HG02885 (cell line): ENCODE results near the gene IL1R2.

Experiments used
- ATAC-seq: cut with Tn5 transposase; IDR thresholded peaks from one replicate; pipeline ENCODE4 v1.9.1; 2021; ENCODE audit warnings: mild to moderate bottlenecking; ENCODE audit not compliant: unreplicated experiment, poor library complexity

The IL1R2 gene, protein sequence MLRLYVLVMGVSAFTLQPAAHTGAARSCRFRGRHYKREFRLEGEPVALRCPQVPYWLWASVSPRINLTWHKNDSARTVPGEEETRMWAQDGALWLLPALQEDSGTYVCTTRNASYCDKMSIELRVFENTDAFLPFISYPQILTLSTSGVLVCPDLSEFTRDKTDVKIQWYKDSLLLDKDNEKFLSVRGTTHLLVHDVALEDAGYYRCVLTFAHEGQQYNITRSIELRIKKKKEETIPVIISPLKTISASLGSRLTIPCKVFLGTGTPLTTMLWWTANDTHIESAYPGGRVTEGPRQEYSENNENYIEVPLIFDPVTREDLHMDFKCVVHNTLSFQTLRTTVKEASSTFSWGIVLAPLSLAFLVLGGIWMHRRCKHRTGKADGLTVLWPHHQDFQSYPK

GRCh38 chr2:101991721-101992145 lies at the start of gene IL1R2:
Gene IL1R2 (plus strand): TSS chr2:101991960. CDS start chr2:102008576, 16,616 bp downstream.
- no peak for ATAC-seq

DNA sequence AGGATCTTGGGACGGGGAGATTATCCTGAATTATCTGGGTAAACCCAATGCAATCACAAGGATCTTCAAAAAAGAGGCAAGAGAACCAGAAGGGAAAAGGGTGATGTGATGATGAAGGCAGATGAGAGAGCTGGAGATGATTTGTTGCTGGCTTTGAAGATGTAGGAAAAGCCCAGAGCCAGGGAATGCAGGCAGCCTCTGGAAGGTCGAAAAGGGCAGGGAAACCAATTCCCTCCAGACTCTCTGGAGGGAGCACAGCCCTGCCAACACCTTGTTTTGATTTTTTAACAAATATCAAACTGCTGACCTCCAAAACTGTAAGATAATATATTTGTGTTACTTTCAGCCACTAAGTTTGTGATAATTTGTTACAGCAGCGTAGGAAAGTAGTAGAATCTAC lies 48.9 kb upstream of the IL1R2 start:
- no peak for ATAC-seq

DNA sequence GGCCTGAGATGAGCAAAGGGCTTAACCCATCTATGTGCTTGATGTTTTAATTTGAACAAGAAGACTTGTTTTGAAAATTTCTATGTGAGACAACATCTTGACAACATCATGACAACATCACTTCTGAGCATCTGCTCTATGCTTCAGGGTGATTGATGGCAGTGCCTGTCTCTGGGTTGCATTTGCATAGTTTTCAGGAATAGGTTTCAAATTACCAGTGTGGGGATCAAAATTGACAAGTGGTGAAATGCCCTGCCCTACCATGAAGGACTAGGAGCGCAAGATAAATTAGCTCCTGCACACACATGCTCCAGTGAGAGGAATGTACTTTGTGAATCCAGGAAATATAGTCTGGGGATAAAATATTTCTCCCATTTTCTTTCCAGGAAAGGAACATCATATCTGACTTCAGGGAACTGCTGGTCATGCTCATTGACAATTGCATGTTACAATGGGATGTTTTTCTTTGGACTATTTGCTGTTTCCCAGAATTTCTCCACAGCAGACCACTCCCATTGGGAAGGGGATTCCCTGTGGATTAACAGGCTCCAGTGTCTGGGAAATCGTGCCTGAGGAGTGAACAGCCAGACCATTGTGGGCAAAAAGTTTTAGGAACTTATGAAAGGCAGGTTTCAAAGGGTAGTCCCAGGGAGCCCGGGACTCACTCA lies 45.3 kb upstream of the IL1R2 start:
- no peak for ATAC-seq

GRCh38 chr2:101947374-101947773 lies 44.4 kb upstream of the IL1R2 start:
- ATAC-seq: no peak

DNA sequence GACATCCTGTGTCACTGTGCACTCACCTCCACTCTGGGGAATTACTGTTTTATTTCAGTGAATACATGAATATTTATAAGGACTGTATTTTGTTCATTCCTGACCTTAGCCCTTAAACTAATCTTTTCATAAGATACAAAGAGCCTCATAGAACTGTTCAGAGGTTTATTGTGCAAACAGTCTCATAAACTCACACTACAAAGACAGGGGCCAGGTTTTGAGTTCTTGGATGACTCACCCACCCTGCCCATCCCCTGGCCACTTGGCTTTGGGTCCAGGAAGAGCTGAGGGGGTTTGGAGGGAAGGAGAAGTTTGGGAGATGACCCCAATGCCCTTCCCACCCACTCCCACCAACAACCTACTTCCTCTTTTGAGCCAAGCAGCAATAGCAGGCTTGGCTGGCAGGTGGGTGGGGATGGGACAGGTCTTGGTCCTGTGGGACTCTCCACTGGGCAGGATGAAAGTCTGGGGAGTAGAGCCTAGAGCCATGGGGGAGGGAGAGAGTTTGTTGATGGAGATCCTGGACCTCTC lies 43.1 kb upstream of the IL1R2 start:
- ATAC-seq: no peak

DNA sequence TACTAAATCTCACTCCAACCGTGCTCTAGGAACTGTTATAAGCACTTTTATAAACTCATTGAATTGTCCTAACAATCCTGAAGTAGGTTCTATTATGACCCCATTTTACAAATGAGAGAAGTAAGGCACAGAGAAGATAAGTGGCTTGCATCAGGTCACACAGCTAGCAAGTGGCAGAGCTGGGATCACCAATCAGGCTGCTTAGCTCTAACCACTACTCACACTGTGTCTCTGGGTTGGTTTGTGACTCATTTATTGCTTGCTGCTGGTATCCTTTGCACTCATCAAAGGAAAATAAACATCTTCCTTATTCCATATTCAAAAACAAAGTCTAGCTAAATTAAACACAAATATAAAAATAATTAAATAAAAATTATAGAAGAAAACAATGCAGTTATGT lies 42.5 kb upstream of the IL1R2 start:
- ATAC-seq: no peak

DNA sequence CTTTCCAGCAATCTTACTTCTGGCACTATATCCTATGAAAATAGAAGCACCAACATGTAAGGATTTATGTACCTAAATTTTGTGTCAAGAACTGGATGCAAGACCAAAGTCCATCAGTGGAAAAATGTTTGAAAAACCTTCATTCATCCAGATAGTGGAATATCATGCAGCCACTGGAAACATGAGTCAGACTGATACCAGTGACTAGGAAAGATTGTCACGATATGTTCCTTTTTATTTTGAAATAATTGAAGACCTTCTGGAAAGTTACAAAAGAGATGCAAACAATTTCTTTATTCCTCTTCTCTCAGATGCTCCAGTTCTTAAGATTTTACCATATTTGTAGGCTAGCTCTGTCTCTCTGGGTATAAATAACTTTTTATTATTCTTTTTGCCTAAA lies 40.5 kb upstream of the IL1R2 start:
- ATAC-seq: no peak

DNA sequence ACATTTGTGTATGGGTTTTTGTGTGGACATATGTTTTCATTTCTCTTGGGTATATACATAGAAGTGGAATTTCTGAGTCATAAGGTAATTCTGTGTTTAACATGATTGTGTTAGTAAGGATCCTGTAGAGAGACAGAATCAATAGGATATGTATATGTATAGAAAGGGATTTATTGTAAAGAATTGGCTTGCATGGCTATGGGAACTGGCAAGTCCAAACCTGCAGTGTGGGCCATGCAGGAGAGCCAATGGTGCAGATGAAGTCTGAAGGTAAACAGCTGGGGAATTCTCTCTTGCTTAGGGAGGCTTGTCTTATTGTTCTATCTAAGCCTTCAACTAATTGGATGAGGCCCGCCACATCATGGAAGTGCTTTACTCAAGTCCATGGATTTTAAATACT lies 39.2 kb upstream of the IL1R2 start:
- ATAC-seq: no peak

- ATAC-seq: no peak
These were observed 35.0 kb upstream of the IL1R2 start for GRCh38 chr2:101956465-101957438.

DNA sequence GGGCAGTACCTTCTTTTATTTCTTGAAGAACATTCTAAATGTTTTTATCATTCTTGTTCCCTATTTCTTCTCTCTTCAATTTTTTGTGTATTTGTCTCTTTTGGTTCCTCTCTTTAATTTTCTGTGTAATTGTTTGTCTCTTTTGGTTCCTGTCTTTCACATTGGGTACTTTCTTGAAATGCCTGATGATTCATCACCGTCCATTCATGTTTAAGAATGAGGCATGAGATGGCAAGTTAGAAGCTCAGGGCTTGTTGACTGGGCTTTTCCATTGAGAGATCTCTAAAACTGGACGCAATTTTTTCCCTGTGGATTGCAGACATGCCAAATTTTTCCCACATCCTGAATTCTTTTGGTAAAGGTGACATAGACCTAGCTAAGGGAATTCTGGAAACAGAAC lies 33.7 kb upstream of the IL1R2 start:
- ATAC-seq: no peak

GRCh38 chr2:101960819-101961337 lies 30.9 kb upstream of the IL1R2 start:
- ATAC-seq: no peak

DNA sequence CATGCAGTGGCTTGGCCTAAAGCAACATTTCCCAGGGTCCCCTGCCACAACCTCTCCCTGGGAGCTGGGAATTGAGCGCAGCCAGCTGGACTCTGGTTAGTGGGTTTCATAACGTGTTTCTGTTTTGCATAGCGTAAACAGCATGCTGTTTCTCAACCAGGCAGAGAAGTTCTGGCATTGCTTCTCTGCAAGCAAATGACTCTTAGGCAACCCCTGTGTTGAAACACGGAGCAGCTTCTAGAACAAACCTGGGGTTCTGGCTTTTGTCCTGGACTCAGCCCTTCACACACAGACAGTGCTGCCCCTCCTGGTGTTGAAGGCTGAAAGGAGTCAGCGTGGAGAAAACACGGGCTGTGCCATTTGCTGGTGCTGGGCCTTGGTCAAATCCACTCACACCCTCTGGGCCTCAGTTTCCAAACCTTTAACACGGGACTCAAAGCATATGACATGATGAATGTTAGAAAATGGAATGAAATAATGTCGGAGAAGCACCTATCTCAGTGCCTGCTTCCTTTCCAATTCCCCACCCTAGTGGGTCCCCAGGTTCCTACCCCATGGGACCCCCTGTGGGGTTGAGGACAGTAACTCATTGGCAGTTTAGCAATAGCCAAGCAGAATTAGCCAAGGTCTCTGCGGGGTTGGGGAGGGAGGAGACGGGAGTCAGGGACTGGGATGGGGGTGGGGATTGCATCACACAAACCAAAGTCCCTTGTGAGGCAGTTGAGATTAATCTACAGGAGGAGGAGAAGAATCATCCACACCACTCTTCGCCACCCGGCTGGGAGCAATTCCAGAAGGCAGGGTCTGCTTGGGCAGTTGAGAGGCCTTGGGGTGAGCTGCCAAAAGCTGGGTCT lies 30.2 kb upstream of the IL1R2 start:
- no peak for ATAC-seq

DNA sequence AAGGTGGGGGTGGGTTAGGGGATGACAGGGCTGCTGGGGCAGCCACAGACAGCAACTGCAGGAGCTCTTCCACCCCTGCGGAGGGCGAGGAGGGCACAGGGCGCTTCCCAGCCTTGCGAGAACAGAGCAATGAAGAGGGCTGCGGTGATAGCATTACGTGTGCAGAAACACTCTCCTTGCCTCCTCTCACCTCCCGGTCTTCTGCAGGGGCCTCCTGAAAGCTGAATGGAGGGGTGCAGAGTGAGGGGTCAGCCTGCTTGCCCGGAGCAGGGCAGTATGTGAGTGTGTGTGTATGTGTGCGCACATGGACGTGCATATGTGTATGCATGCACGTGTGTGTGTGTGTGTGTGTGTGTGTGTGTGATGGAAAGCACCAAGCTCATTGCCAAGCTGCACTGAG lies 29.5 kb upstream of the IL1R2 start:
- no peak for ATAC-seq

DNA sequence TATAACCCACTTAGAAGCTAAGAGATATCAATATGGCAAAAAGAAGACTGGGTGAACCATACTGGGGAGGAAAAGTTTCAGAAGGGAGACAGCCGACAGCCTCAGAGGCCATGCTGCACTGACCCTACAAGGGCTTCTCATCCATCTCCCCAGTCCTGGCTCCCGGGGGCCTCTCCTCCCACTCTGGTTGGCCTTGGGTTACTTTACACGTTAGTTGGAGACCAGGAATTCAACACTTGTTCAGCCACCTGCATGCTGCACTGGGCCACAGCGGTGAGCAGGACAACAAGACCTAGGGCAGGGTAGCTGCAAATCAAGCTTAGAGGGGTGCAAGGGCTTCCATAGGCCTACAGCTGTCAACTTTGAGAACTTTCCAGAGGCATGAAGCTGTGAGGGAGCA lies 28.6 kb upstream of the IL1R2 start:
- ATAC-seq: no peak

GRCh38 chr2:101967826-101968513 lies 23.8 kb upstream of the IL1R2 start:
- no peak for ATAC-seq

DNA sequence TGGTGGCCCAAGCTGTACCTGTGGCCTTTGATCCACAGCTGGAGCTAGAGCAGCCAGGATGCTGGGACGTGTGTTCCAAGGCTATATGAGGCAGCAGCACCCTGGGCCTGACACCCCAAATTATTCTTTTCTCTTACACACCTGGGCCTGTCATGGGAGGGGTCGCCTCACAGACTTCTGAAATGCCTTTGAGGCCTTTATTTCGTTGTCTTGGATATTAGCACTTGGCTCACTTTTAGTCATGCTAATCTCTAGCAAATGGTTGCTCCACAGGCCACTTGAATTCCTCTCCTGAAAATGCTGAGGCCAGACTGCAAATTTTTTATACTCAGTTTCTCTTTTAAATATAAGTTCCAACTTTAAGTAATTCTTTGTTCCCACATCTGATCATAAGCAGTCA lies 22.0 kb upstream of the IL1R2 start:
- no peak for ATAC-seq

GRCh38 chr2:101970901-101971300 lies 20.9 kb upstream of the IL1R2 start:
- no peak for ATAC-seq

DNA sequence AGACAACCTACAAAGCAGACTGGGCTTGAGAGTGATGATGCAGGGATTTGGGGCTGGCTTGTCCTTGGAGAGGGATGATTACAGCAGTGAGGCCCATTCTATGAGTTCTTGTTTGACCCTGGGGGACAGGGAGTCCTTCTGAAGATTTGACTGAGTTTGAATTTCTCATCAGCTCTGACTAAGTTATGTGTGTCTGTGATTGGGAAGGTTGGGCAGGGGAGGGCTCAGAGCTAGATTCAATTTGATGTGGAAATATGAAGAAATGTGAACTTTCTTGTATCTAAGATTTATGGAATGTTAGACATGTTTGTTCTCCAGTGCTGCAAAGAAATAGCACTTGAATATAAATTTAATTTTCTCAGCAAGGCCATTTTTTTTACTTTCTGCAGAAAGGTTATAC lies 19.9 kb upstream of the IL1R2 start:
- no peak for ATAC-seq
